GM19239 (cell line): ENCODE data around the gene MS4A4E.
"Not testable (repeated sequence)": the region's sequence is repeated elsewhere in the genome, so short reads cannot be mapped to it uniquely, and the experiment has no call there.

ENCODE experiments used
- DNase-seq: peaks from one replicate; pipeline ENCODE4 v3.0.0; 2011; ENCODE audit warnings: low spot score; ENCODE audit not compliant: insufficient read length
- FAIRE-seq: peaks from 2 replicates; lab custom pipeline; 2011; peaks lifted over from hg19 to GRCh38; lab: Jason Lieb, UNC

The MS4A4E gene

GRCh38 chr11:60182541-60183330, 60.2 kb downstream of the MS4A4E start, which contains the start of gene MS4A6A:
MS4A6A (minus strand) TSS chr11:60183083; CDS start chr11:60181727, 1,356 bp downstream.
- FAIRE-seq, result peak; percentile 21
- no peak for DNase-seq

- no peak for FAIRE-seq
- no peak for DNase-seq
Measured at GRCh38 chr11:60175860-60176275, 67.1 kb downstream of the MS4A4E start.

GRCh38 chr11:60172011-60172410, 70.9 kb downstream of the MS4A4E start:
- no peak for FAIRE-seq
- DNase-seq, result no peak

GRCh38 chr11:60170566-60170965, 72.4 kb downstream of the MS4A4E start:
- DNase-seq, result no peak
- FAIRE-seq, result no peak

- FAIRE-seq, result no peak
- DNase-seq, result no peak
Measured at GRCh38 chr11:60169264-60169915, 73.5 kb downstream of the MS4A4E start.

- FAIRE-seq, result no peak
- DNase-seq, result no peak
Measured at GRCh38 chr11:60168306-60168705, 74.6 kb downstream of the MS4A4E start.

- no peak for DNase-seq
- no peak for FAIRE-seq
Measured at GRCh38 chr11:60165951-60166350, 77.0 kb downstream of the MS4A4E start.

GRCh38 chr11:60165538-60165937, 77.4 kb downstream of the MS4A4E start:
- DNase-seq (no peak), FAIRE-seq (no peak)

- DNase-seq (no peak), FAIRE-seq (no peak)
Measured at GRCh38 chr11:60164550-60165075, 78.3 kb downstream of the MS4A4E start.

GRCh38 chr11:60161766-60162165, 81.2 kb downstream of the MS4A4E start:
- no peak for FAIRE-seq
- DNase-seq, result no peak

GRCh38 chr11:60161107-60161506, 81.8 kb downstream of the MS4A4E start:
- DNase-seq, result no peak

GRCh38 chr11:60159868-60160267, 83.1 kb downstream of the MS4A4E start:
- no peak for FAIRE-seq
- DNase-seq, result no peak

More at GRCh38 chr11:60161107-60161506, 81.8 kb downstream of the MS4A4E start:
- FAIRE-seq, result no peak

GRCh38 chr11:60159284-60159683, 83.7 kb downstream of the MS4A4E start:
- FAIRE-seq (no peak), DNase-seq (no peak)

GRCh38 chr11:60158636-60159035, 84.3 kb downstream of the MS4A4E start:
- DNase-seq (no peak), FAIRE-seq (no peak)

GRCh38 chr11:60155931-60156330, 87.0 kb downstream of the MS4A4E start:
- DNase-seq (no peak), FAIRE-seq (no peak)

- DNase-seq, FAIRE-seq: not testable (repeated sequence)
Measured at GRCh38 chr11:60152727-60153126, 90.2 kb downstream of the MS4A4E start.

GRCh38 chr11:60150279-60150678, 92.7 kb downstream of the MS4A4E start:
- no peak for DNase-seq
- no peak for FAIRE-seq
